ENCODE results near the gene CFAP299. TPM values are rescaled to one million over a fixed set of nuclear protein-coding genes. Genes with fewer than 3 reads are reported as not detected.
"Not testable (repeated sequence)": the region's sequence is repeated elsewhere in the genome, so short reads cannot be mapped to it uniquely, and the experiment has no call there.

CFAP299 gene
- not detected for polyA plus RNA-seq (2012; ENCODE audit: low read depth, missing spikeins)

DNA sequence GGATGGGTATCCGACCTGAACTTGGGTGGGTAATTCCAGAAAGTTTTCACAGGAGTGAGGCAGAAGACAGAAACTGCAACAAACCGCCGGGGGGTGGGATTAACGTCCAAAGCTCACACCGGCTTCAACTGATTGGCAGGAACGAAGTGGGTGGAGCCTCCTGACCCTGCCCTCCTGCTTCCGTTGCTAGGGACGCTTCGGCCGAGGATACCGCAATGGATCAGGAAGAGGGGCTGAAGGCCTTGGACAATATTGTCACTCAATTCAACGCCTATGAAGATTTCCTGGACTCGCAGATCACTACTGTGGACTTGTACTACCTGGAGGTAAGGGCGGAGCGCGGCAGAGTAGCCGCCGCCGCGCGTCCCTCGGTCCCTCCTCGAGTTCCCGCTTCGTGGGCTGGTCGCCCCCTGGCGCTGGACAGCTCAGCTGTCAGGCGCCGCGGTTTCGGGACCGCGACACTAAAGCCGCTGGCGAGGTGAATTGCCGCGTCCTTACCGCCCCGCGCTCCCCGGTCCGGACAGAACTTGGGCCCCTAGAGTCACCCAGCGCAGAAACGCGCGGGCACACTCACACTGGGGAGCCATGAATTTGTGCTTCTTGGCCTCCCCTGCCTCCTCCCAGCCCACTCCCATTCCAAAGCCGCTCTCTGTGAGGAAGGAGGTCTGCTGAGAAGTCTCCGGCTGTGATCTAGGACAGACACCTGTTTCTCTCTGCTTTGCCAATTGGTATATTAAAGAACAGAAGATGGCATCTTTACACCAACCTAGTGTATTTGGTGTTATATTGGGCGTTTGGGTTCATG is at the start of gene CFAP299:
Gene CFAP299 (plus strand): TSS at position 177 of the 805 bp plus-strand sequence.
- FAIRE-seq (peak; percentile 93), DNase-seq (ENCODE audit: insufficient read length, low spot score) (peak; percentile 61)
- no peak for TF ChIP-seq POLR2A (IDR thresholded peaks at IDR 0.05; ENCODE audit: low read depth, low read length)
- no peak for TF ChIP-seq POLR2AphosphoS5 (IDR thresholded peaks at IDR 0.05; ENCODE audit: low read depth, low read length)
- no peak for TF ChIP-seq TAF1 (IDR thresholded peaks at IDR 0.05; ENCODE audit: low read depth, low read length)
- no peak for TF ChIP-seq POU2F2 (IDR thresholded peaks at IDR 0.05; ENCODE audit: low read depth, low read length)

- DNase-seq (ENCODE audit: insufficient read length, low spot score) = no peak
- FAIRE-seq = no peak
- TF ChIP-seq SPI1 (IDR thresholded peaks at IDR 0.05; ENCODE audit: low read depth, low read length) (no peak), TAF1 (IDR thresholded peaks at IDR 0.05; ENCODE audit: low read depth, low read length) (no peak), POLR2A (IDR thresholded peaks at IDR 0.05; ENCODE audit: low read depth, low read length) (no peak), POU2F2 (IDR thresholded peaks at IDR 0.05; ENCODE audit: low read depth, low read length) (no peak), PAX5 (IDR thresholded peaks at IDR 0.05; ENCODE audit: insufficient read depth, low read length, severe bottlenecking) (no peak), POLR2AphosphoS5 (IDR thresholded peaks at IDR 0.05; ENCODE audit: low read depth, low read length) (no peak)
Observed at GRCh38 chr4:80286451-80286850, 49.1 kb upstream of the CFAP299 start.

DNA sequence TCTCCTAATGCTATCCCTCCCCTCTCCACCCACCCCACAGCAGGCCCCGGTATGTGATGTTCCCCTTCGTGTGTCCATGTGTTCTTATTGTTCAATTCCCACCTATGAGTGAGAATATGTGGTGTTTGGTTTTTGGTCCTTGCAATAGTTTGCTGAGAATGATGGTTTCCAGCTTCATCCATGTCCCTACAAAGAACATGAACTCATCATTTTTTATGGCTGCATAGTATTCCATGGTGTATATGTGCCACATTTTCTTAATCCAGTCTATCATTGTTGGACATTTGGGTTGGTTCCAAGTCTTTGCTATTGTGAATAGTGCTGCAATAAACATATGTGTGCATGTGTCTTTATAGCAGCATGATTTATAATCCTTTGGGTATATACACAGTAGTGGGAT is 44.9 kb upstream of the CFAP299 start:
- not testable (repeated sequence) for FAIRE-seq

DNA sequence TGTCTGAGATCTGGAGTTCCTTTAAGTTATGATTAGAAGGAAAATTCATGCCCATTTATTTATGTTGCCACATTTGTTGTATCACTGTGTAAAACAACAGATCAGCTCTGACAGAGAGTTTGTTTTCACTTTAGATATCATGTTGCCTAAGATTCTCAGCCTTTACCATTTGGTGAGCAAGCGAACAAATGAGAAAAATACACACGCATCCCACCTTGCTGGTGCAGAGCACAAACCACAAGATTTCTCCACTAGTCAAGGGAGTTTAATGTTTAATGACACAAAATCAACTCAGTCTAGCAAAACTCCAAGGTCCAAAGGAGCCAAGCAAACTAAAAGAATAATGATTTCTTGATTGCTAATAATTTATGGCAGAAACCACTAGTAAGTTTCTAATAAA is 41.3 kb upstream of the CFAP299 start:
- FAIRE-seq (no peak), DNase-seq (ENCODE audit: insufficient read length, low spot score) (no peak)
- TF ChIP-seq PAX5 (IDR thresholded peaks at IDR 0.05; ENCODE audit: insufficient read depth, low read length, severe bottlenecking) = no peak
- no peak for TF ChIP-seq TAF1 (IDR thresholded peaks at IDR 0.05; ENCODE audit: low read depth, low read length)

More for the DNA sequence above, 44.9 kb upstream of the CFAP299 start:
- not testable (repeated sequence) for DNase-seq (ENCODE audit: insufficient read length, low spot score)

DNA sequence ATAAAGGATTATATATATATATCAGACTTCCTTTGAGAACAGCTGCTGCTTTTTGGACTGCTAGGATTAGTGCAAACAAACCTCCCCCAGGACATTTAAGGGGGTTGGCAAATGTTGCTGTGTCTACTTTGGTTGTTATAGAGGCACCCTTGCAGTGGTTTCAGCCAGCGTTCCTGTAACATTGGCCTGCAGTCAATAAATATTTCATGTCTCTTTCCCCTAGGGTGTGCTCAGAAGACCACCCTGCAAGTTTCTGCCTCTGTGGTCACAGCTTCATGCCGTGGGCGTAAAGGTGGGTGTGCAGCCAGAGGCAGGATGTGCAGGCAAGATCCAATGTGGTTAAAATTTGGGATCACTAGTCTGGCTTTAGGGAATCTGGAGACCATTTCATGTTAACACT is 40.2 kb upstream of the CFAP299 start:
- DNase-seq (ENCODE audit: insufficient read length, low spot score) = no peak
- no peak for TF ChIP-seq POLR2A (IDR thresholded peaks at IDR 0.05; ENCODE audit: low read depth, low read length)
- TF ChIP-seq TAF1 (IDR thresholded peaks at IDR 0.05; ENCODE audit: low read depth, low read length) = no peak
- no peak for TF ChIP-seq PAX5 (IDR thresholded peaks at IDR 0.05; ENCODE audit: insufficient read depth, low read length, severe bottlenecking)
- no peak for TF ChIP-seq POU2F2 (IDR thresholded peaks at IDR 0.05; ENCODE audit: low read depth, low read length)
- TF ChIP-seq POLR2AphosphoS5 (IDR thresholded peaks at IDR 0.05; ENCODE audit: low read depth, low read length) = no peak
- TF ChIP-seq SPI1 (IDR thresholded peaks at IDR 0.05; ENCODE audit: low read depth, low read length) = no peak
- no peak for FAIRE-seq

- TF ChIP-seq TAF1 (IDR thresholded peaks at IDR 0.05; ENCODE audit: low read depth, low read length) (no peak), POLR2AphosphoS5 (IDR thresholded peaks at IDR 0.05; ENCODE audit: low read depth, low read length) (no peak), SPI1 (IDR thresholded peaks at IDR 0.05; ENCODE audit: low read depth, low read length) (no peak), POLR2A (IDR thresholded peaks at IDR 0.05; ENCODE audit: low read depth, low read length) (no peak), PAX5 (IDR thresholded peaks at IDR 0.05; ENCODE audit: insufficient read depth, low read length, severe bottlenecking) (no peak), POU2F2 (IDR thresholded peaks at IDR 0.05; ENCODE audit: low read depth, low read length) (no peak)
- FAIRE-seq (no peak), DNase-seq (ENCODE audit: insufficient read length, low spot score) (no peak)
Observed at GRCh38 chr4:80295826-80296225, 39.7 kb upstream of the CFAP299 start.

GRCh38 chr4:80301884-80302283 is 33.6 kb upstream of the CFAP299 start:
- DNase-seq (ENCODE audit: insufficient read length, low spot score) = no peak
- TF ChIP-seq PAX5 (IDR thresholded peaks at IDR 0.05; ENCODE audit: insufficient read depth, low read length, severe bottlenecking) (no peak), SPI1 (IDR thresholded peaks at IDR 0.05; ENCODE audit: low read depth, low read length) (no peak), POU2F2 (IDR thresholded peaks at IDR 0.05; ENCODE audit: low read depth, low read length) (no peak), TAF1 (IDR thresholded peaks at IDR 0.05; ENCODE audit: low read depth, low read length) (no peak), POLR2AphosphoS5 (IDR thresholded peaks at IDR 0.05; ENCODE audit: low read depth, low read length) (no peak), POLR2A (IDR thresholded peaks at IDR 0.05; ENCODE audit: low read depth, low read length) (no peak)
- no peak for FAIRE-seq

DNA sequence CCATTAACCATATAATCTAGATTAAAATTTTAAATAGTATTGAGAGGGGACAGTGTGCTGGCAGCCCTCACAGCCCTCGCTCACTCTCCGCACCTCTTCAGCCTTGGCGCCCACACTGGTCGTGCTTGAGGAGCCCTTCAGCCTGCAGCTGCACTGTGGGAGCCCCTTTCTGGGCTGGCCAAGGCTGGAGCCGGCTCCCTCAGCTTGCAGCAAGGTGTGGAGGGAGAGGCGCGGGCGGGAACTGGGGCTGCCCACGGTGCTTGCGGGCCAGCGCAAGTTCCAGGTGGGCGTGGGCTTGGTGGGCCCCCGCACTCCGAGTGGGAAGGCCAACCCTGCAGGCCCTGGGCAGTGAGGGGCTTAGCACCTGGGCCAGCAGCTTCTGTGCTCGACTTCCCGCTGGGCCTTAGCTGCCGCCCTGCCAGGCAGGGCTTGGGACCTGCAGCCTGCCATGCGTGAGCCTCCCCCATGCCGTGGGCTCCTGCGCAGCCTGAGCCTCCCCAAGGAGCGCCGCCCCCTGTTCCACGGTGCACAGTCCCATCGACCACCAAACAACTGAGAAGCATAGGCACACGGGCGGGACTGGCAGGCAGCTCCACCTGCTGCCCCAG is 32.8 kb upstream of the CFAP299 start:
- TF ChIP-seq PAX5 (IDR thresholded peaks at IDR 0.05; ENCODE audit: insufficient read depth, low read length, severe bottlenecking) (no peak), POU2F2 (IDR thresholded peaks at IDR 0.05; ENCODE audit: low read depth, low read length) (no peak), SPI1 (IDR thresholded peaks at IDR 0.05; ENCODE audit: low read depth, low read length) (no peak), POLR2AphosphoS5 (IDR thresholded peaks at IDR 0.05; ENCODE audit: low read depth, low read length) (no peak), POLR2A (IDR thresholded peaks at IDR 0.05; ENCODE audit: low read depth, low read length) (no peak), TAF1 (IDR thresholded peaks at IDR 0.05; ENCODE audit: low read depth, low read length) (no peak)
- FAIRE-seq = no peak
- no peak for DNase-seq (ENCODE audit: insufficient read length, low spot score)

- TF ChIP-seq PAX5 (IDR thresholded peaks at IDR 0.05; ENCODE audit: insufficient read depth, low read length, severe bottlenecking) (no peak), TAF1 (IDR thresholded peaks at IDR 0.05; ENCODE audit: low read depth, low read length) (no peak), SPI1 (IDR thresholded peaks at IDR 0.05; ENCODE audit: low read depth, low read length) (no peak), POLR2AphosphoS5 (IDR thresholded peaks at IDR 0.05; ENCODE audit: low read depth, low read length) (no peak)
- DNase-seq (ENCODE audit: insufficient read length, low spot score) (no peak), FAIRE-seq (no peak)
Observed at GRCh38 chr4:80305466-80305865, 30.1 kb upstream of the CFAP299 start.

- no peak for FAIRE-seq
- no peak for TF ChIP-seq PAX5 (IDR thresholded peaks at IDR 0.05; ENCODE audit: insufficient read depth, low read length, severe bottlenecking)
- no peak for TF ChIP-seq TAF1 (IDR thresholded peaks at IDR 0.05; ENCODE audit: low read depth, low read length)
- TF ChIP-seq POLR2A (IDR thresholded peaks at IDR 0.05; ENCODE audit: low read depth, low read length) = no peak
- TF ChIP-seq POLR2AphosphoS5 (IDR thresholded peaks at IDR 0.05; ENCODE audit: low read depth, low read length) = no peak
- no peak for TF ChIP-seq SPI1 (IDR thresholded peaks at IDR 0.05; ENCODE audit: low read depth, low read length)
- no peak for TF ChIP-seq POU2F2 (IDR thresholded peaks at IDR 0.05; ENCODE audit: low read depth, low read length)
- no peak for DNase-seq (ENCODE audit: insufficient read length, low spot score)
Observed at GRCh38 chr4:80306260-80306659, 29.3 kb upstream of the CFAP299 start.

All from GM12891 (cell line).